Endothelial cell of umbilical vein (primary cell): ENCODE data around the gene EIF2S3. TPM values are rescaled to one million over a fixed set of nuclear protein-coding genes. Genes with fewer than 3 reads are reported as not detected.

ENCODE experiments used
- BruUV-seq: library from RNA; stranded (reverse); fragments of 400-500 nt; replicated peaks from 2 replicates; lab custom pipeline; 2021; lab: Mats Ljungman, UMichigan
- CTCF ChIA-PET: fragments of 300-600, 350-600 bp; sonication (Branson Sonifier 250); formaldehyde crosslinking; loops from one replicate; lab custom pipeline; 2021; ENCODE audit warnings: antibody characterized with exemption, inconsistent platforms; lab: Charles Lee
- POLR2A ChIA-PET: fragments of 300-600, 350-600 bp; sonication (Branson Sonifier 250); formaldehyde crosslinking; loops from one replicate; lab custom pipeline; 2021; ENCODE audit warnings: antibody characterized with exemption, inconsistent platforms; lab: Charles Lee
- DNase-seq: peaks from one replicate; pipeline ENCODE4 v3.0.0-alpha.2; 2011; ENCODE audit warnings: low read depth, low spot score
- FAIRE-seq: peaks from 2 replicates; lab custom pipeline; 2011; peaks lifted over from hg19 to GRCh38; lab: Jason Lieb, UNC
- H2AFZ ChIP-seq: 2 replicates; pipeline ENCODE4 v1.6.0; 2012; ENCODE audit warnings: low read depth, low read length, control low read depth, inconsistent platforms
- H3K27ac ChIP-seq: 2 replicates; pipeline ENCODE4 v1.5.1; 2011; ENCODE audit warnings: low read depth, mild to moderate bottlenecking, control low read depth, low read length, moderate library complexity; ENCODE audit not compliant: insufficient read depth
- H3K27me3 ChIP-seq, 2 experiments: 2 replicates each; pipeline versions ENCODE4 v1.6.0 to v1.6.1; 2011; ENCODE audit warnings: low read length in 2 of 2, mixed read lengths in 1 of 2; ENCODE audit not compliant: control insufficient read depth in 2 of 2, insufficient read depth in 2 of 2
- H3K36me3 ChIP-seq, 2 experiments: 2 replicates in 1 of 2; 3 replicates in 1 of 2; pipeline ENCODE4 v1.5.1; 2011; ENCODE audit warnings: low read length in 2 of 2, mild to moderate bottlenecking in 1 of 2, moderate library complexity in 1 of 2; ENCODE audit not compliant: control insufficient read depth in 2 of 2, insufficient read depth in 2 of 2; ENCODE audit errors: extremely low read depth in 1 of 2
- H3K4me1 ChIP-seq: 3 replicates; pipeline ENCODE4 v1.5.1; 2011; ENCODE audit warnings: mild to moderate bottlenecking, low read length; ENCODE audit not compliant: control insufficient read depth, insufficient read depth; ENCODE audit errors: extremely low read depth
- H3K4me2 ChIP-seq: 2 replicates; pipeline ENCODE4 v1.6.1; 2011; ENCODE audit warnings: low read length, control low read depth, mixed read lengths; ENCODE audit not compliant: insufficient read depth
- H3K4me3 ChIP-seq, 3 experiments: fragments of 200-600 bp in 1 of 3; sonication (generic), shearing (Covaris generic) in 1 of 3; replicated peaks in 1 of 3; 2 replicates each; pipeline ENCODE4 v1.5.1; 2011 to 2016; ENCODE audit warnings: control low read depth in 3 of 3, low read length in 3 of 3, mild to moderate bottlenecking in 2 of 3, inconsistent platforms in 1 of 3, low read depth in 1 of 3, moderate library complexity in 1 of 3; ENCODE audit not compliant: insufficient read depth in 1 of 3
- H3K79me2 ChIP-seq: 2 replicates; pipeline ENCODE4 v1.6.0; 2012; ENCODE audit warnings: low read length, inconsistent platforms; ENCODE audit not compliant: control insufficient read depth, insufficient read depth
- H3K9ac ChIP-seq: replicated peaks from 2 replicates; pipeline ENCODE3; 2011; ENCODE audit warnings: low read length, control low read depth; ENCODE audit not compliant: insufficient read depth; ENCODE audit errors: extremely low read depth
- H3K9me1 ChIP-seq: replicated peaks from 3 replicates; pipeline ENCODE4 v1.6.0; 2011; ENCODE audit warnings: mild to moderate bottlenecking, low read length; ENCODE audit not compliant: control insufficient read depth, insufficient read depth; ENCODE audit errors: extremely low read depth
- H3K9me3 ChIP-seq: replicated peaks from 2 replicates; pipeline ENCODE4 v1.5.1; 2012; ENCODE audit warnings: low read length, inconsistent platforms; ENCODE audit not compliant: control insufficient read depth, insufficient read depth
- H4K20me1 ChIP-seq: replicated peaks from 2 replicates; pipeline ENCODE3; 2011; ENCODE audit warnings: mild to moderate bottlenecking, low read length; ENCODE audit not compliant: control insufficient read depth, insufficient read depth; ENCODE audit errors: extremely low read depth
- EZH2 ChIP-seq: IDR thresholded peaks from 2 replicates; pipeline ENCODE4 v1.6.1; 2012; ENCODE audit warnings: borderline replicate concordance, low read depth, mild to moderate bottlenecking, moderate library complexity, low read length, inconsistent platforms; ENCODE audit not compliant: severe bottlenecking
- FOS ChIP-seq: IDR thresholded peaks from 2 replicates; pipeline ENCODE4 v1.6.1; 2011; ENCODE audit warnings: mild to moderate bottlenecking, low read length, moderate library complexity, borderline replicate concordance; ENCODE audit not compliant: insufficient read depth
- GATA2 ChIP-seq: IDR thresholded peaks from 2 replicates; pipeline ENCODE4 v1.7.0; 2011; ENCODE audit warnings: low read depth, mild to moderate bottlenecking, moderate library complexity, mixed read lengths, low read length; ENCODE audit not compliant: insufficient read length, insufficient read depth
- JUN ChIP-seq: IDR thresholded peaks from 2 replicates; pipeline ENCODE4 v1.6.1; 2011; ENCODE audit warnings: borderline replicate concordance, low read depth; ENCODE audit not compliant: insufficient read length, insufficient read depth
- MYC ChIP-seq: IDR thresholded peaks from one replicate; pipeline ENCODE4 v1.6.1; 2011; ENCODE audit warnings: mild to moderate bottlenecking, low read depth, low read length
- POLR2A ChIP-seq: IDR thresholded peaks from 2 replicates; pipeline ENCODE4 v1.6.1; 2012; ENCODE audit warnings: low read depth, mild to moderate bottlenecking, control low read depth, low read length
- POLR2AphosphoS5 ChIP-seq: IDR thresholded peaks from 2 replicates; pipeline ENCODE4 v1.6.1; 2012; ENCODE audit warnings: low read depth, mild to moderate bottlenecking, control low read depth, low read length, moderate library complexity; ENCODE audit not compliant: insufficient read depth
- dilution Hi-C: fragments of 300-500 bp; cut with MboI; formaldehyde crosslinking; loops from one replicate; pipeline ENCODE4 v1.15.0; 2019; ENCODE audit warnings: low sequenced_read_pairs; ENCODE audit not compliant: extremely low pct_ligation_motif_present
- intact Hi-C: fragments of 100-400 bp; cut with micrococcal nuclease; formaldehyde crosslinking; loops from one replicate; pipeline ENCODE4 v1.10.0; 2022
- polyA plus RNA-seq, 4 experiments: library from polyadenylated mRNA; depleted of rRNA in 3 of 4; stranded (reverse) in 3 of 4; unstranded in 1 of 4; fragments of >200 nt; gene quantifications; 2 replicates each; pipeline versions ENCODE4 v1.2.1 to v1.2.3, GENCODE V29; 2011 to 2012; ENCODE audit warnings: missing spikeins in 1 of 4
- total RNA-seq: library from RNA; stranded (reverse); gene quantifications from 2 replicates; pipeline ENCODE4 v1.2.3, GENCODE V29; 2021
- TF ChIP-seq, protein P1 (sequence below): IDR thresholded peaks from 2 replicates; pipeline ENCODE4 v1.6.1; 2011; ENCODE audit not compliant: insufficient read depth, insufficient read length
- TF ChIP-seq, protein P2 (sequence below), 2 donors: IDR thresholded peaks; 1 replicate in 1 of 2; 2 replicates in 1 of 2; pipeline ENCODE4 v1.5.1; 2011; ENCODE audit warnings: low read length in 2 of 2, mild to moderate bottlenecking in 2 of 2, moderate library complexity in 2 of 2, control low read depth in 1 of 2, inconsistent platforms in 1 of 2, low read depth in 1 of 2; ENCODE audit not compliant: insufficient read depth in 1 of 2; ENCODE audit errors: extremely low read depth in 1 of 2

EIF2S3 gene
- total and polyA plus RNA-seq, 2 donors (not counting 3 experiments of a cell fraction or from before 2014, with no cell fraction given), result 35.8 to 161 TPM

DNA sequence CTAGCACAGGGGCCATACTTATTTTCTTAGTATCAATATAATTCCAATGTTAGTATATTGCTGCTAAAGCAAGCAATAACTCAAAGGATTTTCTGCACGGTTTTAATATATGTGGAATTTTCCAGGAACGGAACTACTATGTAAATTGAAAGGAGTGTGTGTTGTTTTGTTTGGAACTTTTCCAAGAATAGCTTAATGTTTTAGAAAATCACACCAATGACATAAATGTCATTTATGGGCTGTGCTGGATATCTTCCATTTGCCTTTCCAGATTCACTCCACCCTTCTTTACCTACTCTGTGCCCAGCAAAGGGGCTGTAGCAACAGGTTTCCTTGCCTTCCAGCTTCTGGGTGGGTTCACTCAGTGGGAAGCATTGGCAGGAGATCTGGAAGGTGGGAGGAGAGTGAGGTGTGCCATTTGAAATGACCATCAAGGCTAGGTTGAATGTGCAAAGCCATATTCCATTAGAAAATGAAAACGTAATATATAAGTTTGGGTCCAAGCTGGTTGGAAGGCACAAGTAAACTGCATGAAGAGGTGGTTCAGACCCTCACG lies 69.6 kb downstream of the EIF2S3 start:
- dilution Hi-C loops, result no loop called here
- ChIA-PET CTCF (interaction anchor here (1.0 kb wide), 1 partner anchor 32 kb away, joined by 3 read pairs; no protein-coding TSS in a partner anchor), POLR2A (no interaction called here)
- no TSS peak for BruUV-seq
- Histone ChIP-seq H3K27ac (no peak overlapping the region), H3K9me1 (no peaks in the 10 kb centered on the region), H3K4me2 (no peak overlapping the region), H3K27me3 (no peaks in the 10 kb centered on the region), H2AFZ (no peak overlapping the region), H3K9ac (no peak overlapping the region), H3K9me3 (no peaks in the 10 kb centered on the region), H3K79me2 (no peaks in the 10 kb centered on the region), H4K20me1 (no peaks in the 10 kb centered on the region), H3K4me3 (no peak overlapping the region), H3K4me1 (no peaks in the 10 kb centered on the region), H3K36me3 (no peaks in the 10 kb centered on the region)
- peak; percentile 27 for DNase-seq
- no peak for FAIRE-seq
- TF ChIP-seq POLR2A, result no peak
- TF ChIP-seq, protein P1, sequence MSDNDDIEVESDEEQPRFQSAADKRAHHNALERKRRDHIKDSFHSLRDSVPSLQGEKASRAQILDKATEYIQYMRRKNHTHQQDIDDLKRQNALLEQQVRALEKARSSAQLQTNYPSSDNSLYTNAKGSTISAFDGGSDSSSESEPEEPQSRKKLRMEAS, result no peak
- no peak for TF ChIP-seq JUN
- no peak for TF ChIP-seq MYC
- TF ChIP-seq GATA2, result no peak
- TF ChIP-seq EZH2, result no peak
- TF ChIP-seq, protein P2, sequence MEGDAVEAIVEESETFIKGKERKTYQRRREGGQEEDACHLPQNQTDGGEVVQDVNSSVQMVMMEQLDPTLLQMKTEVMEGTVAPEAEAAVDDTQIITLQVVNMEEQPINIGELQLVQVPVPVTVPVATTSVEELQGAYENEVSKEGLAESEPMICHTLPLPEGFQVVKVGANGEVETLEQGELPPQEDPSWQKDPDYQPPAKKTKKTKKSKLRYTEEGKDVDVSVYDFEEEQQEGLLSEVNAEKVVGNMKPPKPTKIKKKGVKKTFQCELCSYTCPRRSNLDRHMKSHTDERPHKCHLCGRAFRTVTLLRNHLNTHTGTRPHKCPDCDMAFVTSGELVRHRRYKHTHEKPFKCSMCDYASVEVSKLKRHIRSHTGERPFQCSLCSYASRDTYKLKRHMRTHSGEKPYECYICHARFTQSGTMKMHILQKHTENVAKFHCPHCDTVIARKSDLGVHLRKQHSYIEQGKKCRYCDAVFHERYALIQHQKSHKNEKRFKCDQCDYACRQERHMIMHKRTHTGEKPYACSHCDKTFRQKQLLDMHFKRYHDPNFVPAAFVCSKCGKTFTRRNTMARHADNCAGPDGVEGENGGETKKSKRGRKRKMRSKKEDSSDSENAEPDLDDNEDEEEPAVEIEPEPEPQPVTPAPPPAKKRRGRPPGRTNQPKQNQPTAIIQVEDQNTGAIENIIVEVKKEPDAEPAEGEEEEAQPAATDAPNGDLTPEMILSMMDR (IDR thresholded peaks at IDR 0.05; ENCODE audit: extremely low read depth in 1 of 2, insufficient read depth in 1 of 2, low read depth in 1 of 2, low read length in 2 of 2), result no peak
- no peak for TF ChIP-seq FOS
- TF ChIP-seq POLR2AphosphoS5, result no peak
- intact Hi-C loops, result no loop called here
